Right lobe of liver (tissue), 6 donors: ENCODE measurements around the gene TOGARAM2. TPM values are rescaled to one million over a fixed set of nuclear protein-coding genes. Genes with fewer than 3 reads are reported as not detected.
"Not testable (repeated sequence)": the region's sequence is repeated elsewhere in the genome, so short reads cannot be mapped to it uniquely, and the experiment has no call there.

ENCODE experiments used
- ATAC-seq, 4 donors: fragments of 200-7000 bp; cut with Tn5 transposase; one replicate each; pipeline ENCODE4 v1.9.1; 2020; ENCODE audit warnings: mild to moderate bottlenecking in 4 of 4, moderate library complexity in 4 of 4
- DNase-seq, 3 donors: peaks; one replicate each; pipeline ENCODE4 v3.0.0-alpha.2; 2020
- H3K27ac ChIP-seq, 3 donors: fragments of 200-600 bp; one replicate each; pipeline ENCODE4 v1.8.0; 2022
- H3K27me3 ChIP-seq, 2 donors: fragments of 200-600 bp; one replicate each; pipeline ENCODE4 v1.8.0; 2022
- H3K36me3 ChIP-seq, 4 donors: fragments of 200-600 bp; sonication (generic) in 1 of 4; one replicate each; pipeline versions ENCODE4 v1.5.1 to v1.8.0; 2017 to 2022; ENCODE audit warnings: control low read depth in 1 of 4
- H3K4me1 ChIP-seq, 4 donors: fragments of 200-600 bp; sonication (generic) in 1 of 4; one replicate each; pipeline versions ENCODE4 v1.5.1 to v1.8.0; 2017 to 2022; ENCODE audit warnings: control low read depth in 1 of 4
- H3K4me3 ChIP-seq, 3 donors: fragments of 200-600 bp; one replicate each; pipeline ENCODE4 v1.8.0; 2022
- H3K9me3 ChIP-seq, 4 donors: fragments of 200-600 bp; sonication (generic) in 1 of 4; one replicate each; pipeline versions ENCODE4 v1.5.1 to v1.8.0; 2017 to 2022; ENCODE audit warnings: control low read depth in 1 of 4
- CTCF ChIP-seq, 4 donors: fragments of 200-600 bp in 3 of 4; fragments of 450-650 bp in 1 of 4; IDR thresholded peaks; one replicate each; pipeline versions ENCODE4 v1.5.1 to v1.8.0; 2016 to 2022; ENCODE audit warnings: antibody characterized with exemption in 4 of 4, mild to moderate bottlenecking in 2 of 4
- POLR2A ChIP-seq: fragments of 450-650 bp; IDR thresholded peaks from one replicate; pipeline ENCODE4 v1.6.1; 2017; ENCODE audit warnings: antibody characterized with exemption, mild to moderate bottlenecking
- WGBS: methylation state at CpG from one replicate; pipeline ENCODE4 v1.1.6; 2018; ENCODE audit warnings: low coverage, low lambda C conversion rate; ENCODE audit not compliant: insufficient coverage; ENCODE audit errors: missing lambda C conversion rate; 5-methylcytosine and 5-hydroxymethylcytosine counted together
- intact Hi-C, 2 donors: fragments of 100-400 bp; cut with DNase I; formaldehyde crosslinking; loops; one replicate each; pipeline versions ENCODE4 v1.11.2 to v1.14.1; 2022
- total RNA-seq, 6 experiments: library from RNA; depleted of rRNA in 2 of 6; stranded (reverse); fragments of >200 nt in 2 of 6; fragmentation: NEBNext Ultra II Directional in 3 of 6; extraction: Animal tissue kit (Norgen Biotek cat#: 25700) in 3 of 6; gene quantifications; one replicate each; pipeline versions ENCODE4 v1.1.0 to v1.2.4, GENCODE V29; 2016 to 2023
- donor health status: DM: no; HTN: yes; CAD: no.
- donor health status: DM: no; HTN: no; CAD: no.
- donor health status: DM: no; HTN: no; CAD: no.
- donor health status: DM: no; HTN: yes; CAD: no.
- donor health status: DM: no; HTN: yes; CAD: no.

Gene TOGARAM2
- total RNA-seq, 6 experiments from 2014 or later = 0.06 to 0.37 (median 0.14) TPM; not detected in 1

GRCh38 chr2:28976584-28976983 lies 4.5 kb upstream of the TOGARAM2 start:
- H3K36me3 ChIP-seq = no peaks in the 10 kb centered on the region
- H3K4me1 ChIP-seq = no peaks in the 10 kb centered on the region
- DNase-seq (no peak), ATAC-seq (no peak)
- 77% methylated on average over 2 of the region's 3 CpGs for WGBS
- TF ChIP-seq CTCF (IDR thresholded peaks at IDR 0.05) = no peak
- no peak overlapping the region for H3K27ac ChIP-seq
- intact Hi-C loops = loop anchor here in 1 of 2 donors (10.0 kb wide), 1 partner anchor 218 kb away; no protein-coding TSS in a partner anchor
- H3K9me3 ChIP-seq = no peaks in the 10 kb centered on the region
- no peak overlapping the region for H3K4me3 ChIP-seq
- H3K27me3 ChIP-seq = no peaks in the 10 kb centered on the region

GRCh38 chr2:28977176-28977875 lies 3.8 kb upstream of the TOGARAM2 start:
- intact Hi-C loops = loop anchor here in 1 of 2 donors (10.0 kb wide), 1 partner anchor 217 kb away; no protein-coding TSS in a partner anchor
- 33% methylated on average over 1 of the region's 10 CpGs for WGBS
- Histone ChIP-seq H3K36me3 (no peaks in the 10 kb centered on the region), H3K27me3 (no peaks in the 10 kb centered on the region), H3K4me3 (no peak overlapping the region), H3K9me3 (no peaks in the 10 kb centered on the region), H3K4me1 (no peaks in the 10 kb centered on the region), H3K27ac (no peak overlapping the region)
- ATAC-seq (peak in 1 of 4 donors; percentile 26), DNase-seq (no peak)
- no peak for TF ChIP-seq CTCF (IDR thresholded peaks at IDR 0.05)
- no peak for TF ChIP-seq POLR2A

GRCh38 chr2:28978001-28978400 lies 3.1 kb upstream of the TOGARAM2 start:
- intact Hi-C loops = loop anchor here in 1 of 2 donors (10.0 kb wide), 1 partner anchor 217 kb away; no protein-coding TSS in a partner anchor
- H3K27ac ChIP-seq, DNase-seq: not testable (repeated sequence)

GRCh38 chr2:28978606-28979005 lies 2.5 kb upstream of the TOGARAM2 start:
- DNase-seq (no peak), ATAC-seq (no peak)
- intact Hi-C loops = loop anchor here in 1 of 2 donors (10.0 kb wide), 1 partner anchor 216 kb away; no protein-coding TSS in a partner anchor
- Histone ChIP-seq H3K27ac (no peak overlapping the region), H3K27me3 (no peaks in the 10 kb centered on the region), H3K36me3 (no peaks in the 10 kb centered on the region), H3K9me3 (no peaks in the 10 kb centered on the region), H3K4me1 (no peaks in the 10 kb centered on the region), H3K4me3 (no peak overlapping the region)
- TF ChIP-seq CTCF (IDR thresholded peaks at IDR 0.05) (no peak), POLR2A (no peak)
- 60% methylated on average over 5 of the region's 6 CpGs for WGBS

More at GRCh38 chr2:28978001-28978400, 3.1 kb upstream of the TOGARAM2 start:
- not testable (repeated sequence) for ATAC-seq, H3K4me1 ChIP-seq, H3K27me3 ChIP-seq, H3K4me3 ChIP-seq, H3K9me3 ChIP-seq, H3K36me3 ChIP-seq
- 85% methylated on average over 4 of the region's 8 CpGs for WGBS

GRCh38 chr2:28979041-28979440 lies 2.1 kb upstream of the TOGARAM2 start:
- TF ChIP-seq CTCF (IDR thresholded peaks at IDR 0.05) = no peak
- TF ChIP-seq POLR2A = no peak
- H3K4me3 ChIP-seq = no peak overlapping the region
- DNase-seq (no peak), ATAC-seq (no peak)
- no peaks in the 10 kb centered on the region for H3K9me3 ChIP-seq
- H3K4me1 ChIP-seq = no peaks in the 10 kb centered on the region
- intact Hi-C loops = loop anchor here in 1 of 2 donors (10.0 kb wide), 1 partner anchor 216 kb away; no protein-coding TSS in a partner anchor
- no peaks in the 10 kb centered on the region for H3K36me3 ChIP-seq
- 30% methylated on average over 2 of the region's 7 CpGs for WGBS
- no peaks in the 10 kb centered on the region for H3K27me3 ChIP-seq
- H3K27ac ChIP-seq = no peak overlapping the region
